SK-N-SH (cell line): ENCODE measurements around the gene MRC1. TPM values are rescaled to one million over a fixed set of nuclear protein-coding genes. Genes with fewer than 3 reads are reported as not detected.

Source experiments
- CTCF ChIA-PET: fragments of 300-600, 350-600 bp; formaldehyde crosslinking; extraction: SDS; loops from one replicate; lab custom pipeline; 2021; lab: Yijun Ruan, JAX
- POLR2A ChIA-PET: fragments of 350-600 bp; sonication (Branson Sonifier 250); formaldehyde crosslinking; extraction: SDS; loops from one replicate; lab custom pipeline; 2020; ENCODE audit warnings: antibody characterized with exemption, inconsistent platforms; lab: Yijun Ruan, JAX
- DNase-seq: peaks from one replicate; pipeline ENCODE4 v3.0.0; 2012
- H2AFZ ChIP-seq: fragments of 200-600 bp; sonication (generic); 2 replicates; pipeline ENCODE4 v1.8.1; 2016; ENCODE audit warnings: antibody characterized with exemption, mild to moderate bottlenecking, low read depth
- H3F3A ChIP-seq: fragments of 200-600 bp; sonication (generic); replicated peaks from 2 replicates; pipeline ENCODE3; 2016; ENCODE audit warnings: antibody characterized with exemption, mild to moderate bottlenecking; ENCODE audit not compliant: insufficient read depth
- H3K27ac ChIP-seq, 2 experiments: fragments of 200-500 bp in 1 of 2; fragments of 200-600 bp in 1 of 2; sonication (Bioruptor generic) in 1 of 2; sonication (generic), shearing (Covaris generic) in 1 of 2; 2 replicates each; pipeline versions ENCODE4 v1.5.1 to v1.6.1; 2014 to 2016; ENCODE audit warnings: low read depth in 2 of 2, inconsistent platforms in 1 of 2, low read length in 1 of 2, mild to moderate bottlenecking in 1 of 2, mixed read lengths in 1 of 2
- H3K27me3 ChIP-seq: fragments of 200-600 bp; sonication (generic), shearing (Covaris generic); 2 replicates; pipeline ENCODE4 v1.6.1; 2016; ENCODE audit warnings: mixed run types; ENCODE audit not compliant: insufficient read depth
- H3K36me3 ChIP-seq, 2 experiments: fragments of 200-500 bp in 1 of 2; fragments of 200-600 bp in 1 of 2; sonication (Bioruptor generic) in 1 of 2; sonication (generic) in 1 of 2; replicated peaks in 1 of 2; 2 replicates each; pipeline versions ENCODE3 to v1.5.1; 2014 to 2016; ENCODE audit warnings: low read length in 1 of 2, mild to moderate bottlenecking in 1 of 2; ENCODE audit not compliant: insufficient read depth in 2 of 2, control insufficient read depth in 1 of 2
- H3K4me1 ChIP-seq, 2 experiments: fragments of 200-500 bp in 1 of 2; fragments of 200-600 bp in 1 of 2; sonication (Bioruptor generic) in 1 of 2; sonication (generic), shearing (Covaris generic) in 1 of 2; 2 replicates each; pipeline versions ENCODE4 v1.5.1 to v1.6.1; 2014 to 2016; ENCODE audit warnings: low read depth in 1 of 2, low read length in 1 of 2, mixed run types in 1 of 2; ENCODE audit not compliant: insufficient read depth in 2 of 2, control insufficient read depth in 1 of 2
- H3K4me2 ChIP-seq: fragments of 200-600 bp; sonication (generic), shearing (Covaris generic); 2 replicates; pipeline ENCODE4 v1.6.1; 2017; ENCODE audit warnings: mixed run types
- H3K4me3 ChIP-seq, 2 experiments: fragments of 200-500 bp in 1 of 2; fragments of 200-600 bp in 1 of 2; sonication (Bioruptor generic) in 1 of 2; sonication (generic), shearing (Covaris generic) in 1 of 2; 2 replicates each; pipeline versions ENCODE4 v1.5.1 to v1.8.1; 2014 to 2016; ENCODE audit warnings: low read depth in 2 of 2, inconsistent platforms in 1 of 2, low read length in 1 of 2, mild to moderate bottlenecking in 1 of 2, mixed read lengths in 1 of 2, moderate library complexity in 1 of 2
- H3K79me2 ChIP-seq: fragments of 200-600 bp; sonication (generic); 2 replicates; pipeline ENCODE4 v1.8.1; 2017; ENCODE audit warnings: mild to moderate bottlenecking; ENCODE audit not compliant: insufficient read depth
- H3K9ac ChIP-seq: fragments of 200-600 bp; sonication (generic); 2 replicates; pipeline ENCODE4 v1.6.1; 2017; ENCODE audit warnings: mixed run types
- H3K9me2 ChIP-seq: fragments of 200-600 bp; sonication (generic); 2 replicates; pipeline ENCODE4 v1.6.1; 2017; ENCODE audit warnings: mixed run types
- H3K9me3 ChIP-seq: fragments of 200-600 bp; sonication (generic); 2 replicates; pipeline ENCODE4 v1.6.1; 2017; ENCODE audit warnings: mixed run types, mild to moderate bottlenecking, moderate library complexity
- H4K20me1 ChIP-seq: fragments of 200-600 bp; sonication (generic); 2 replicates; pipeline ENCODE4 v1.6.1; 2017; ENCODE audit warnings: mild to moderate bottlenecking, mixed run types; ENCODE audit not compliant: insufficient read depth
- CHD2 ChIP-seq: fragments of 150-350 bp; IDR thresholded peaks from 2 replicates; pipeline ENCODE4 v1.6.1; 2018; ENCODE audit warnings: low read length; ENCODE audit not compliant: partially characterized antibody
- ELF1 ChIP-seq: IDR thresholded peaks from 2 replicates; pipeline ENCODE4 v1.4.0; 2012
- EP300 ChIP-seq, 2 experiments: IDR thresholded peaks; 2 replicates each; pipeline versions ENCODE4 v1.4.0 to v1.6.1; 2012; ENCODE audit warnings: borderline replicate concordance in 1 of 2, low read depth in 1 of 2, low read length in 1 of 2
- FOSL2 ChIP-seq: IDR thresholded peaks from 2 replicates; pipeline ENCODE4 v1.4.0; 2012; ENCODE audit warnings: low read depth, mild to moderate bottlenecking, moderate library complexity, borderline replicate concordance
- FOXM1 ChIP-seq: IDR thresholded peaks from 2 replicates; pipeline ENCODE4 v1.4.0; 2012; ENCODE audit warnings: low read depth, mild to moderate bottlenecking
- GATA2 ChIP-seq: sonication (generic); formaldehyde crosslinking; IDR thresholded peaks from 2 replicates; pipeline ENCODE4 v1.5.0; 2020; ENCODE audit warnings: mild to moderate bottlenecking, missing genetic modification reagents
- JUND ChIP-seq: IDR thresholded peaks from 2 replicates; pipeline ENCODE4 v1.4.0; 2012
- MEF2A ChIP-seq: IDR thresholded peaks from 2 replicates; pipeline ENCODE4 v1.4.0; 2012; ENCODE audit warnings: low read depth, borderline replicate concordance
- NFIC ChIP-seq: IDR thresholded peaks from 2 replicates; pipeline ENCODE4 v1.4.0; 2012; ENCODE audit warnings: borderline replicate concordance
- NRF1 ChIP-seq: IDR thresholded peaks from 2 replicates; pipeline ENCODE4 v1.6.1; 2012; ENCODE audit warnings: low read depth, mild to moderate bottlenecking, low read length
- POLR2AphosphoS5 ChIP-seq: IDR thresholded peaks from 2 replicates; pipeline ENCODE4 v1.6.1; 2012; ENCODE audit warnings: low read depth, low read length
- TAF1 ChIP-seq: IDR thresholded peaks from 2 replicates; pipeline ENCODE4 v1.6.1; 2012; ENCODE audit warnings: low read depth, mild to moderate bottlenecking, low read length, moderate library complexity, borderline replicate concordance
- TEAD4 ChIP-seq: IDR thresholded peaks from 2 replicates; pipeline ENCODE4 v1.4.0; 2012; ENCODE audit warnings: mild to moderate bottlenecking, borderline replicate concordance; ENCODE audit not compliant: insufficient read depth
- YY1 ChIP-seq: IDR thresholded peaks from 2 replicates; pipeline ENCODE4 v1.4.0; 2012; ENCODE audit warnings: low read depth, mild to moderate bottlenecking
- whole genome bisulfite sequencing: methylation state at CpG from one replicate; pipeline ENCODE4 v1.1.6; 2017; ENCODE audit warnings: low lambda C conversion rate; 5-methylcytosine and 5-hydroxymethylcytosine counted together
- polyA plus RNA-seq, 3 experiments: library from polyadenylated mRNA; depleted of rRNA; stranded (reverse); fragments of >200 nt; gene quantifications; 2 replicates each; pipeline ENCODE4 v1.2.3, GENCODE V29; 2012
- TF ChIP-seq, protein P1 (sequence below): IDR thresholded peaks from 2 replicates; pipeline ENCODE4 v1.6.1; 2012; ENCODE audit warnings: mild to moderate bottlenecking, low read depth, low read length, moderate library complexity
- TF ChIP-seq, protein P2 (sequence below): fragments of 150-350 bp; IDR thresholded peaks from 2 replicates; pipeline ENCODE4 v1.6.1; 2016; ENCODE audit warnings: mild to moderate bottlenecking, low read depth, low read length
- TF ChIP-seq, protein P3 (sequence below): IDR thresholded peaks from 2 replicates; pipeline ENCODE4; 2012

MRC1 gene
- polyA plus RNA-seq, 1 of the 3 experiments (the other 2 are of a cell fraction): not detected

DNA sequence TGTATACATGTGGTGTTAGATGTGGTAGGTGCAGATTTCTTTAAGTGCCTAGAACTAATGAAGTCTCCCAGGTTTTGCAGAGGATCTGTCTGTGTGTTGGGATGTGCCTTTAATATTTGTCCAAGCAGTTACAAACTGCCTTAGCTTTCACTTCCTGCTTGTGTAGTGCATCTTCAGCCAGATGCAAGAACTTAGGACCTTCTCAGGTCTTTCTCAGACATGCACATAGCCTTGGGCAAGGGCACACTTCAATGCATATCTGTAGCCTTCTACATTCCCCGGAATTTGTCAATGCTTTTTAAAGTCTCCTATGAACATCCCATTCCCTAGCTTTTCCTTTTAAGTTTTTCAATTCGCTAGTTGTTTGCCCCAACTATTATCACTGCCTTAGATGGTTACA, 95.4 kb downstream of the MRC1 start (continued):
- TF ChIP-seq, protein P1, sequence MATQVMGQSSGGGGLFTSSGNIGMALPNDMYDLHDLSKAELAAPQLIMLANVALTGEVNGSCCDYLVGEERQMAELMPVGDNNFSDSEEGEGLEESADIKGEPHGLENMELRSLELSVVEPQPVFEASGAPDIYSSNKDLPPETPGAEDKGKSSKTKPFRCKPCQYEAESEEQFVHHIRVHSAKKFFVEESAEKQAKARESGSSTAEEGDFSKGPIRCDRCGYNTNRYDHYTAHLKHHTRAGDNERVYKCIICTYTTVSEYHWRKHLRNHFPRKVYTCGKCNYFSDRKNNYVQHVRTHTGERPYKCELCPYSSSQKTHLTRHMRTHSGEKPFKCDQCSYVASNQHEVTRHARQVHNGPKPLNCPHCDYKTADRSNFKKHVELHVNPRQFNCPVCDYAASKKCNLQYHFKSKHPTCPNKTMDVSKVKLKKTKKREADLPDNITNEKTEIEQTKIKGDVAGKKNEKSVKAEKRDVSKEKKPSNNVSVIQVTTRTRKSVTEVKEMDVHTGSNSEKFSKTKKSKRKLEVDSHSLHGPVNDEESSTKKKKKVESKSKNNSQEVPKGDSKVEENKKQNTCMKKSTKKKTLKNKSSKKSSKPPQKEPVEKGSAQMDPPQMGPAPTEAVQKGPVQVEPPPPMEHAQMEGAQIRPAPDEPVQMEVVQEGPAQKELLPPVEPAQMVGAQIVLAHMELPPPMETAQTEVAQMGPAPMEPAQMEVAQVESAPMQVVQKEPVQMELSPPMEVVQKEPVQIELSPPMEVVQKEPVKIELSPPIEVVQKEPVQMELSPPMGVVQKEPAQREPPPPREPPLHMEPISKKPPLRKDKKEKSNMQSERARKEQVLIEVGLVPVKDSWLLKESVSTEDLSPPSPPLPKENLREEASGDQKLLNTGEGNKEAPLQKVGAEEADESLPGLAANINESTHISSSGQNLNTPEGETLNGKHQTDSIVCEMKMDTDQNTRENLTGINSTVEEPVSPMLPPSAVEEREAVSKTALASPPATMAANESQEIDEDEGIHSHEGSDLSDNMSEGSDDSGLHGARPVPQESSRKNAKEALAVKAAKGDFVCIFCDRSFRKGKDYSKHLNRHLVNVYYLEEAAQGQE: no peak
- TF ChIP-seq NRF1: no peak
- no peak for TF ChIP-seq CHD2

DNA sequence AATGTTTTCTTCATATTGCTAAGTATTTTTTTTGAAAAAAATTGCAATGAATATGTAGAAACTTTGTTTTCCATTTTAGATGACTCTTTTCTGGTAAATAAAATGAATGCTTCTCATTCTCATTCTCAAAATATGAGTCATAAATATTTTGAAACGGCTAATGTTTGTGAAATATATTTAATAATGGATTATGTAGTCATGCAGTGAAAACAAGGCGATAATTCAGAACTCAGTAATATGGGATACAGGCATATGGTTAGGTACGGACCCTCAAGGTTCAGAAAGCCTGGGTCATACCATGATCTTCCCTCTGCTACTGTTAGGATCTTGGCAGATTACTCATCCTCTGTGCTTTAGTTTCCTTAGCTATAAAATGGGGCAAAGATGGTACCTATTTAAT, 96.3 kb downstream of the MRC1 start:
- no peaks in the 10 kb centered on the region for H3K27me3 ChIP-seq
- H4K20me1 ChIP-seq: no peaks in the 10 kb centered on the region
- TF ChIP-seq GATA2 (CRISPR knock-in tag) (no peak), FOSL2 (peak; percentile 32; the same call in 1 of the 2 replicates), YY1 (no peak)
- H3K27ac ChIP-seq: no peak overlapping the region
- no peaks in the 10 kb centered on the region for H3K9me3 ChIP-seq
- no peak overlapping the region for H2AFZ ChIP-seq
- H3K4me3 ChIP-seq: no peak overlapping the region
- CTCF ChIA-PET: interaction anchor here (1.0 to 4.1 kb wide), 2 partner anchors 57 to 311 kb away, joined by 4 to 22 read pairs; no protein-coding TSS in a partner anchor
- no peak overlapping the region for H3K4me2 ChIP-seq
- H3F3A ChIP-seq: no peaks in the 10 kb centered on the region
- H3K9me2 ChIP-seq: no peaks in the 10 kb centered on the region
- 61% methylated on average over 3 of the region's 3 CpGs for WGBS
- no peaks in the 10 kb centered on the region for H3K79me2 ChIP-seq
- no peak for DNase-seq
- no peaks in the 10 kb centered on the region; a peak in 1 of 4 replicates for H3K4me1 ChIP-seq
- POLR2A ChIA-PET: no interaction called here
- H3K9ac ChIP-seq: no peak overlapping the region
- H3K36me3 ChIP-seq: no peaks in the 10 kb centered on the region

DNA sequence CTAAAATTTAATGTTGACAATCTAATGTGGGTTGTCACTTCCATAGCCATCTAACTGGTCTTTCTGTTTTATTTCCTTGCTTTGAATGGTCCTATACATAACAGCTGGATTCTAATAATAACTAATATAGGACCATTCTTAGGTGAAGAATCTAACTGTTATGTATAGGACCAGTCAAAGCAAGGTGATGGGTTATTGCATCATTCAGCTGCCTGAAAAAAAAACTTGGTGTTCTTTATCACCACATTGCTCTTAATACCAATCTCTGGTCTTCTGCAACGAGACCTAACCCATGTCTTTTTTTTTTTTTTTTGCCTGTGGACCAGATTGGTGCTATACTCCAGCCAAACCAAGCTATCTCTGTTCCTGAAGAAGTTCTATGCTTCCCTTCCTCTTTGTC, 96.9 kb downstream of the MRC1 start:
- H3K9me2 ChIP-seq: no peaks in the 10 kb centered on the region
- H3K9ac ChIP-seq: no peak overlapping the region
- no peaks in the 10 kb centered on the region for H3K9me3 ChIP-seq
- H4K20me1 ChIP-seq: no peaks in the 10 kb centered on the region
- CTCF ChIA-PET: interaction anchor here (4.1 kb wide), 1 partner anchor 310 kb away, joined by 22 read pairs; no protein-coding TSS in a partner anchor
- no peak overlapping the region for H3K4me2 ChIP-seq
- WGBS: 15% methylated on average over 1 of the region's 1 CpG
- POLR2A ChIA-PET: no interaction called here
- no peaks in the 10 kb centered on the region for H3F3A ChIP-seq
- DNase-seq: no peak
- no peak overlapping the region for H2AFZ ChIP-seq
- H3K79me2 ChIP-seq: no peaks in the 10 kb centered on the region
- H3K4me3 ChIP-seq: no peak overlapping the region
- no peaks in the 10 kb centered on the region; a peak in 1 of 4 replicates for H3K4me1 ChIP-seq
- H3K36me3 ChIP-seq: no peaks in the 10 kb centered on the region
- no peaks in the 10 kb centered on the region for H3K27me3 ChIP-seq
- no peak overlapping the region for H3K27ac ChIP-seq
- TF ChIP-seq, protein P1: no peak
- no peak for TF ChIP-seq FOSL2
- TF ChIP-seq FOXM1: no peak
- TF ChIP-seq POLR2AphosphoS5: no peak
- no peak for TF ChIP-seq MEF2A
- TF ChIP-seq JUND: no peak
- no peak for TF ChIP-seq TAF1
- no peak for TF ChIP-seq TEAD4
- TF ChIP-seq, protein P2, sequence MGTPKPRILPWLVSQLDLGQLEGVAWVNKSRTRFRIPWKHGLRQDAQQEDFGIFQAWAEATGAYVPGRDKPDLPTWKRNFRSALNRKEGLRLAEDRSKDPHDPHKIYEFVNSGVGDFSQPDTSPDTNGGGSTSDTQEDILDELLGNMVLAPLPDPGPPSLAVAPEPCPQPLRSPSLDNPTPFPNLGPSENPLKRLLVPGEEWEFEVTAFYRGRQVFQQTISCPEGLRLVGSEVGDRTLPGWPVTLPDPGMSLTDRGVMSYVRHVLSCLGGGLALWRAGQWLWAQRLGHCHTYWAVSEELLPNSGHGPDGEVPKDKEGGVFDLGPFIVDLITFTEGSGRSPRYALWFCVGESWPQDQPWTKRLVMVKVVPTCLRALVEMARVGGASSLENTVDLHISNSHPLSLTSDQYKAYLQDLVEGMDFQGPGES: no peak
- no peak for TF ChIP-seq NFIC
- TF ChIP-seq, protein P3, sequence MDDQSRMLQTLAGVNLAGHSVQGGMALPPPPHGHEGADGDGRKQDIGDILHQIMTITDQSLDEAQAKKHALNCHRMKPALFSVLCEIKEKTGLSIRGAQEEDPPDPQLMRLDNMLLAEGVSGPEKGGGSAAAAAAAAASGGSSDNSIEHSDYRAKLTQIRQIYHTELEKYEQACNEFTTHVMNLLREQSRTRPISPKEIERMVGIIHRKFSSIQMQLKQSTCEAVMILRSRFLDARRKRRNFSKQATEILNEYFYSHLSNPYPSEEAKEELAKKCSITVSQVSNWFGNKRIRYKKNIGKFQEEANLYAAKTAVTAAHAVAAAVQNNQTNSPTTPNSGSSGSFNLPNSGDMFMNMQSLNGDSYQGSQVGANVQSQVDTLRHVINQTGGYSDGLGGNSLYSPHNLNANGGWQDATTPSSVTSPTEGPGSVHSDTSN: no peak
- no peak for TF ChIP-seq ELF1
- no peak for TF ChIP-seq EP300 (IDR thresholded peaks at IDR 0.05; ENCODE audit: borderline replicate concordance in 1 of 2, low read depth in 1 of 2, low read length in 1 of 2)
